Esophagus muscularis mucosa (tissue), 3 donors: ENCODE measurements around the gene UBQLN4.

ENCODE experiments used
- POLR2A ChIP-seq: fragments of 450-650 bp; IDR thresholded peaks from one replicate; pipeline ENCODE4 v1.6.1; 2017; ENCODE audit warnings: antibody characterized with exemption, moderate library complexity, mild to moderate bottlenecking, low read depth
- TF ChIP-seq, protein P1 (sequence below), 3 experiments: fragments of 200-600 bp in 2 of 3; fragments of 450-650 bp in 1 of 3; sonication (generic) in 2 of 3; IDR thresholded peaks; one replicate each; pipeline ENCODE4 v1.5.1; 2017 to 2019; ENCODE audit warnings: antibody characterized with exemption in 3 of 3, mild to moderate bottlenecking in 2 of 3, moderate library complexity in 1 of 3

DNA sequence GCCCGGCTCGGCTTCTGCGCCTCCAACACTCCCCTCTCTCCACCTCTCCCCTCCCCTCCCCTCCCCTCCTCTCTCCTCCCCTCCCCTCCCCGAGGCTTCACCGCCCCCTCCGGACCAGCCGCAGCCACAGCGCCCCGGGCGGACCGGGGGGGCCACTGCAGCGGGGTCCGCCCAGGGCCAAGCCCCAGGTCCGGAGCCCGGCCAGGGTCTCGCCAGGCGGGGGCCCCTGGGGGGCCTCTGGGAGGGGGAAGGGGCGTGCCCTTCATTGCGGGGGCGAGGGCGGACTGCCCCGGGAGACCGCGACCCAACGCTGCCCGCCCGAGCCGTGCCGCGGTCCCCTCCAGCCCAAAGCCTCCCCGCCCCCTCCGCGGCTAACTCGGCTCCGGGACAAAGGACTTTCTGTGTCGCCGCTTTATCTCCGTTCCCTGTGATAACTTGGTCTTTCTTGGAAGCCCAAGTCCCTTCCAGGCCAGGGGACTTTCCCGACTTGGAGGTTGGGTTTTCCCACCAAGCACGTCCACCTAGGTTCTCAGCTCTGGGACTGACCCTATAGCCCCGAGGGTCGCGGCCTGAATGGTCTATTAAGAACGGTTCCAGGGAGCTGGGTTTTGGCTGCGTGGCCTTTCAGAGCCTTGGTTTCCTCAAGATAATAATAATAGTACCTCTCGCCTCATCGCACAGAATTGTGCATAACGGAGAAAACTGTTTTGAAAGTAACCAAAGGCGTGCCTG lies at the start of gene UBQLN4:
- TF ChIP-seq, protein P1, sequence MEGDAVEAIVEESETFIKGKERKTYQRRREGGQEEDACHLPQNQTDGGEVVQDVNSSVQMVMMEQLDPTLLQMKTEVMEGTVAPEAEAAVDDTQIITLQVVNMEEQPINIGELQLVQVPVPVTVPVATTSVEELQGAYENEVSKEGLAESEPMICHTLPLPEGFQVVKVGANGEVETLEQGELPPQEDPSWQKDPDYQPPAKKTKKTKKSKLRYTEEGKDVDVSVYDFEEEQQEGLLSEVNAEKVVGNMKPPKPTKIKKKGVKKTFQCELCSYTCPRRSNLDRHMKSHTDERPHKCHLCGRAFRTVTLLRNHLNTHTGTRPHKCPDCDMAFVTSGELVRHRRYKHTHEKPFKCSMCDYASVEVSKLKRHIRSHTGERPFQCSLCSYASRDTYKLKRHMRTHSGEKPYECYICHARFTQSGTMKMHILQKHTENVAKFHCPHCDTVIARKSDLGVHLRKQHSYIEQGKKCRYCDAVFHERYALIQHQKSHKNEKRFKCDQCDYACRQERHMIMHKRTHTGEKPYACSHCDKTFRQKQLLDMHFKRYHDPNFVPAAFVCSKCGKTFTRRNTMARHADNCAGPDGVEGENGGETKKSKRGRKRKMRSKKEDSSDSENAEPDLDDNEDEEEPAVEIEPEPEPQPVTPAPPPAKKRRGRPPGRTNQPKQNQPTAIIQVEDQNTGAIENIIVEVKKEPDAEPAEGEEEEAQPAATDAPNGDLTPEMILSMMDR (IDR thresholded peaks at IDR 0.05) = peak; percentile 33 to 72 (median 47)
- TF ChIP-seq POLR2A = no peak
